K562 (cell line): ENCODE results near the gene HAT1.

ENCODE experiments used
- CREM ChIP-seq: IDR thresholded peaks from 2 replicates; pipeline ENCODE4 v1.6.1; 2014; ENCODE audit warnings: antibody characterized with exemption, low read depth
- ETV6 ChIP-seq, 3 experiments: fragments of 150-350 bp in 1 of 3; sonication (generic) in 1 of 3; formaldehyde crosslinking in 1 of 3; IDR thresholded peaks; 2 replicates each; pipeline versions ENCODE4 v1.6.1 to v1.8.0; 2014 to 2022; ENCODE audit warnings: borderline replicate concordance in 2 of 3, low read depth in 2 of 3, antibody characterized with exemption in 1 of 3, low read length in 1 of 3, mild to moderate bottlenecking in 1 of 3, missing genetic modification reagents in 1 of 3
- MBD1 ChIP-seq: fragments of 250-450 bp; sonication (Bioruptor Pico); IDR thresholded peaks from 2 replicates; pipeline ENCODE4 v1.8.0; 2022; ENCODE audit warnings: inconsistent platforms
- POLR2A ChIP-seq: fragments of 450-650 bp; conservative IDR thresholded peaks from 2 replicates; pipeline ENCODE4 v1.6.1; 2016
- REST ChIP-seq, 2 experiments: fragments of 450-650 bp; formaldehyde crosslinking in 1 of 2; IDR thresholded peaks; 2 replicates each; pipeline versions ENCODE4 v1.4.0 to v1.6.1; 2014 to 2020; ENCODE audit warnings: mild to moderate bottlenecking in 2 of 2, borderline replicate concordance in 1 of 2, low read depth in 1 of 2
- TCF7L2 ChIP-seq: fragments of 150-350 bp; IDR thresholded peaks from 2 replicates; pipeline ENCODE4 v1.6.1; 2016; ENCODE audit warnings: low read depth, mild to moderate bottlenecking, low read length, moderate library complexity
- ZNF384 ChIP-seq: IDR thresholded peaks from 2 replicates; pipeline ENCODE4 v1.6.1; 2012; ENCODE audit warnings: low read depth, low read length, improper control_type of control experiment

- TF ChIP-seq MBD1 (CRISPR knock-in tag) (no peak), TCF7L2 (no peak), REST (IDR thresholded peaks at IDR 0.05; ENCODE audit: borderline replicate concordance) (no peak), REST (CRISPR knock-in tag; IDR thresholded peaks at IDR 0.05; ENCODE audit: low read depth) (no peak), CREM (no peak), ZNF384 (no peak), ETV6 (IDR thresholded peaks at IDR 0.05; ENCODE audit: borderline replicate concordance in 1 of 2, low read depth in 2 of 2, low read length in 1 of 2) (no peak), ETV6 (CRISPR knock-in tag; IDR thresholded peaks at IDR 0.05; ENCODE audit: borderline replicate concordance) (no peak), POLR2A (no peak)
Measured at GRCh38 chr2:172013396-172013795, 91.1 kb downstream of the HAT1 start.
